Thyroid gland (tissue), 4 donors: Measurements from ENCODE around the gene RPL35A. TPM values are rescaled to one million over a fixed set of nuclear protein-coding genes. Genes with fewer than 3 reads are reported as not detected.

Experiments
- DNase-seq, 2 donors: peaks; one replicate each; pipeline ENCODE4 v3.0.0-alpha.2; 2019
- H3K27ac ChIP-seq, 3 donors: fragments of 200-600 bp; sonication (generic); 1 replicate in 2 of 3; 2 replicates in 1 of 3; pipeline ENCODE4 v1.5.1; 2016 to 2019; ENCODE audit warnings: mild to moderate bottlenecking in 1 of 3, moderate library complexity in 1 of 3
- H3K27me3 ChIP-seq: fragments of 200-600 bp; sonication (generic); one replicate; pipeline ENCODE4 v1.5.1; 2019
- H3K36me3 ChIP-seq, 2 donors: fragments of 200-600 bp; sonication (generic); one replicate each; pipeline ENCODE4 v1.5.1; 2016 to 2019
- H3K4me1 ChIP-seq, 2 donors: fragments of 200-600 bp; sonication (generic); one replicate each; pipeline ENCODE4 v1.5.1; 2017 to 2019
- H3K4me3 ChIP-seq, 3 donors: fragments of 200-600 bp; sonication (generic); replicated peaks in 1 of 3; 1 replicate in 2 of 3; 2 replicates in 1 of 3; pipeline ENCODE4 v1.5.1; 2016; ENCODE audit warnings: mild to moderate bottlenecking in 1 of 3
- H3K9me3 ChIP-seq: fragments of 200-600 bp; sonication (generic); one replicate; pipeline ENCODE4 v1.5.1; 2017
- CTCF ChIP-seq, 6 experiments: fragments of 200-600 bp in 3 of 6; fragments of 450-650 bp in 3 of 6; sonication (generic) in 3 of 6; IDR thresholded peaks; one replicate each; pipeline ENCODE4 v1.5.1; 2016 to 2019; ENCODE audit warnings: antibody characterized with exemption in 6 of 6, mild to moderate bottlenecking in 2 of 6, inconsistent platforms in 1 of 6, moderate library complexity in 1 of 6
- POLR2A ChIP-seq, 2 donors: fragments of 450-650 bp; IDR thresholded peaks; one replicate each; pipeline ENCODE4 v1.6.1; 2017; ENCODE audit warnings: antibody characterized with exemption in 2 of 2, mild to moderate bottlenecking in 2 of 2, moderate library complexity in 1 of 2
- WGBS, 2 donors: methylation state at CpG; one replicate each; pipeline ENCODE4 v1.1.5; 2017; 5-methylcytosine and 5-hydroxymethylcytosine counted together
- intact Hi-C: fragments of 100-400 bp; cut with DNase I; formaldehyde crosslinking; loops from one replicate; pipeline ENCODE4 v1.15.1; 2023
- total RNA-seq, 4 donors: library from RNA; depleted of rRNA; stranded (reverse); fragments of >200 nt; gene quantifications; one replicate each; pipeline ENCODE4 v1.2.3, GENCODE V29; 2016

Gene RPL35A
- total RNA-seq, 4 donors from 2014 or later = 514 to 2,067 (median 704) TPM

GRCh38 chr3:197953325-197953724 is 3.3 kb downstream of the RPL35A start:
- Histone ChIP-seq H3K27me3 (no peaks in the 10 kb centered on the region), H3K27ac (no peak overlapping the region), H3K9me3 (no peaks in the 10 kb centered on the region), H3K36me3 (peaks cover 52 to 55% of the 10 kb centered on the region in 2 donors), H3K4me3 (no peak overlapping the region), H3K4me1 (peaks cover 6 to 27% of the 10 kb centered on the region in 2 donors)
- DNase-seq = no peak
- TF ChIP-seq POLR2A (IDR thresholded peaks at IDR 0.05) (no peak), CTCF (IDR thresholded peaks at IDR 0.05) (no peak)
- intact Hi-C loops = no loop called here
- WGBS, 2 donors = 76% methylated on average over 6 of the region's 6 CpGs

GRCh38 chr3:197953881-197954280 is 3.9 kb downstream of the RPL35A start:
- intact Hi-C loops = no loop called here
- H3K27me3 ChIP-seq = no peaks in the 10 kb centered on the region
- 78 to 79% methylated on average over 7 of the region's 7 CpGs for WGBS, 2 donors
- H3K4me1 ChIP-seq = peaks cover 7 to 27% of the 10 kb centered on the region in 2 donors
- no peak overlapping the region for H3K4me3 ChIP-seq
- no peak overlapping the region for H3K27ac ChIP-seq
- no peaks in the 10 kb centered on the region for H3K9me3 ChIP-seq
- peaks cover 52 to 55% of the 10 kb centered on the region in 2 donors for H3K36me3 ChIP-seq
- TF ChIP-seq CTCF (IDR thresholded peaks at IDR 0.05) = no peak
- DNase-seq = no peak

- intact Hi-C loops = no loop called here
- DNase-seq = no peak
- TF ChIP-seq POLR2A (IDR thresholded peaks at IDR 0.05) = no peak
- WGBS, 2 donors = 84 to 92% methylated on average over 4 of the region's 4 CpGs
- H3K4me3 ChIP-seq = no peak overlapping the region
- H3K27me3 ChIP-seq = no peaks in the 10 kb centered on the region
- H3K9me3 ChIP-seq = no peaks in the 10 kb centered on the region
- H3K4me1 ChIP-seq = peaks cover 13 to 28% of the 10 kb centered on the region in 2 donors
- H3K36me3 ChIP-seq = peaks cover 52 to 55% of the 10 kb centered on the region in 2 donors
- H3K27ac ChIP-seq = no peak overlapping the region
These were observed 6.0 kb downstream of the RPL35A start for GRCh38 chr3:197955892-197956477.

- H3K27ac ChIP-seq = no peak overlapping the region
- peaks cover 8 to 27% of the 10 kb centered on the region in 2 donors for H3K4me1 ChIP-seq
- TF ChIP-seq CTCF (IDR thresholded peaks at IDR 0.05) = no peak
- TF ChIP-seq POLR2A (IDR thresholded peaks at IDR 0.05) = no peak
- peaks cover 48 to 50% of the 10 kb centered on the region in 2 donors for H3K36me3 ChIP-seq
- no peaks in the 10 kb centered on the region for H3K9me3 ChIP-seq
- H3K27me3 ChIP-seq = no peaks in the 10 kb centered on the region
- WGBS, 2 donors = 98 to 99% methylated on average over 2 of the region's 2 CpGs
- no peak overlapping the region for H3K4me3 ChIP-seq
- no peak for DNase-seq
- intact Hi-C loops = no loop called here
These were observed 6.6 kb downstream of the RPL35A start for GRCh38 chr3:197956626-197956988.

- intact Hi-C loops = no loop called here
- TF ChIP-seq POLR2A (IDR thresholded peaks at IDR 0.05) (no peak), CTCF (IDR thresholded peaks at IDR 0.05) (no peak)
- Histone ChIP-seq H3K36me3 (peaks cover 36 to 38% of the 10 kb centered on the region in 2 donors), H3K9me3 (no peaks in the 10 kb centered on the region), H3K27me3 (no peaks in the 10 kb centered on the region), H3K4me3 (no peak overlapping the region), H3K4me1 (peaks cover 8 to 18% of the 10 kb centered on the region in 2 donors), H3K27ac (no peak overlapping the region)
- no peak for DNase-seq
- WGBS, 2 donors = 79 to 83% methylated on average over 5 of the region's 5 CpGs
These were observed 7.8 kb downstream of the RPL35A start for GRCh38 chr3:197957790-197958133.
